ENCODE data around the gene ATP8A1.

ATP8A1 gene

DNA sequence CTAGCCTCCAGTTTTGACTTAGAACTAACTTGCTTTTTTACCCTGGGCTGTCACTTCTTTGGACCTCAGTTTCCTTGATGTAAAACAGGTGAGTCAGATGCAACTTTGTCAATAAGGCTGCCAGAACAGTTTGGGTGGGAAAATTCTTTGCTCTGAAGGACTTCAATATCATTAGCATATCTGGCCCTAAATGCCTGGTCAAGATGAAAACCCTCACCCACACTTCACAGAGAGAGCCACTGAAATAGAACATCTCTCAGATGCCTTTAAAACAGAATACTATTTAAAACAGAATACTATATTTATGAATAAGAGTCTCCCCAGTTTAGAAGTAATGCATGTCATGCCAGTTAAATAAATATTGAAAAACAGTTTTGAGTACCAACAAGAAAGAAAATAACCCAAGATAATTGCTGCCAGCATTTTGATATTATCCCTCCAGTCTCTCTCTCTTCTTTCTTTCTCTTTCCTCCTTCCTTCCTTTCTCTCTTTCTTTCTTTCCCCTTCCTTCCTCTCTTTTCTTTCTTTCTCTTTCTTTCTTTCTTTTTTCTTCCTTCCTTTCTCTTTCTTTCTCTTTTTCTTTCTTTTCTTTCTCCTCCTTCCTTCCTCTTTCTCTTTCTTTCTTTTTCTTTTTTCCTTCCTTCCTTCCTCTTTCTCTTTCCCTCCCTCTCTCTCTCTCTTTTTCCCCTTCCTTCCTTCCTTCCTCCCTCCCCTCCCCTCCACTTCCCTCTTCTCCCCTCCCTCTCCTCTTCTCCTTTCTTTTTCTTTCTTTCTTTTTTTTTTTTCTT lies 292.4 kb downstream of the ATP8A1 start:
- DNase-seq (ENCODE audit: low read depth) = no peak

DNA sequence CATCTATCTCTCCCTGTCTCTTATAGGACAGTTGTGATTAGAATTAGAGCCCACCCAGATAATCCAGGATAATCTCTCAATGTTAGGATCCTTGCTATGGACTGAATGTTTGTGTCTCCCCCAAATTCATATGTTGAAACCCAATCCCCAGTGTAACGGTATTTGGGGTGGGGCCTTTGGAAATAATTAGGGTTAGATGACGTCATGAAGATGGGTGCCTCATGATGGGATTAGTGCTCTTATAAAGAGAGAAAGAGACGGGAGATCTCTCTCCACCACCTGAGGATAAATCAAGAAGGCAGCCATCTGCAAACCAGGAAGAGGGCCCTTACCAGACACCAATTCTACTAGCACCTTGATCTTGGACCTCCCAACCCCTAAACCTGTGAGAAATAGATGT lies 293.3 kb downstream of the ATP8A1 start:
- DNase-seq (ENCODE audit: low read depth) = no peak

DNA sequence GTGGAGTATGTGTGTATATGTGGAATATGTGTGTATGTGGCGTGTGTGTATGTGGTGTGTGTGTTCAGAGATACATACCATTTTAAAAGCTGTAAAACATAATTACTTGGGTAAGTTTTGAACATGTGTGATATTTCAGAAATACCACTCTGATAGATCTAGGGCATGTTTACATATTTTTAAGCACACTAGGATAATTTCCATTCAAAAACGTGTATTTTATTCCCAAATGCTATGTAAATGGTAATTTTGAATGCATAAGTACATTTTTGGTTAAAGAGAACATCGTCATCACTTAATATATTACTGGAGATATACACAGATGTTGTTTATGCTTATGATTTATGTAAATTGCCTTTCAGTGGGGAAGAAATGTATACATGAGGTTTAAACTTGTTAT lies 294.3 kb downstream of the ATP8A1 start:
- no peak for DNase-seq (ENCODE audit: low read depth)

GRCh38 chr4:42361456-42361855 lies 295.4 kb downstream of the ATP8A1 start:
- DNase-seq (ENCODE audit: low read depth) = no peak

GRCh38 chr4:42360256-42360669 lies 296.6 kb downstream of the ATP8A1 start:
- DNase-seq (ENCODE audit: low read depth) = no peak

DNA sequence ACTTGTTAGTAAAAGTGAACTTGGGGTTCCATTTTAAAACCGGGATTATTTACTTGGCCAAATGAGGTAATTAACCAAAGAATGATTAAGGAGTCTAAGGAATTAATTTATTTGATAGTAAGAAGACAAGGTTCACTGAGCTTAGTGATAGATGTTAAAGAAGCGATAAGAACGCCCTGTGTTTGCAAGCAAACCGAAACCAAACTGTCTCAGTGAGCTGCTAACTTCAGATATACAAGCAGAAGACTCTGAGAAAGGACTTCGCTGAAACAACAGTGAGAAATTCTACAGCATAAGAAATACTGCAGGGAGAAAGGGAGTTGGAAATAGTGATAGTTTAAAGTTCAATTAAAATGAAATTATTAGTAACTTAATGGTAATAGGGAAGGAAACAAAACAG lies 297.2 kb downstream of the ATP8A1 start:
- no peak for DNase-seq (ENCODE audit: low read depth)

Measured in iris pigment epithelial cell (primary cell).